Spleen (tissue), 11 donors: ENCODE measurements around the gene PPP1R9A. TPM values are rescaled to one million over a fixed set of nuclear protein-coding genes. Genes with fewer than 3 reads are reported as not detected.

Experiments used
- DNase-seq: peaks from one replicate; pipeline ENCODE4 v3.0.0-alpha.2; 2020
- H3K27ac ChIP-seq, 8 donors: fragments of 200-600 bp; sonication (generic) in 7 of 8; 1 replicate in 4 of 8; 2 replicates in 4 of 8; pipeline versions ENCODE4 v1.5.0 to v1.8.0; 2016 to 2021; ENCODE audit warnings: inconsistent platforms in 4 of 8, mild to moderate bottlenecking in 4 of 8, moderate library complexity in 1 of 8
- H3K27me3 ChIP-seq, 7 donors: fragments of 200-600 bp; sonication (generic) in 6 of 7; replicated peaks in 1 of 7; 1 replicate in 4 of 7; 2 replicates in 3 of 7; pipeline versions ENCODE4 v1.5.0 to v1.8.0; 2016 to 2021; ENCODE audit warnings: inconsistent platforms in 3 of 7, mild to moderate bottlenecking in 1 of 7
- H3K36me3 ChIP-seq, 6 donors: fragments of 200-600 bp; sonication (generic) in 5 of 6; 1 replicate in 4 of 6; 2 replicates in 2 of 6; pipeline versions ENCODE4 v1.5.0 to v1.8.0; 2016 to 2021; ENCODE audit warnings: inconsistent platforms in 2 of 6
- H3K4me1 ChIP-seq, 6 donors: fragments of 200-600 bp; sonication (generic) in 5 of 6; 1 replicate in 3 of 6; 2 replicates in 3 of 6; pipeline versions ENCODE4 v1.5.0 to v1.8.0; 2016 to 2021; ENCODE audit warnings: inconsistent platforms in 3 of 6
- H3K4me3 ChIP-seq, 8 donors: fragments of 200-600 bp; sonication (generic) in 7 of 8; 1 replicate in 4 of 8; 2 replicates in 4 of 8; pipeline versions ENCODE4 v1.5.0 to v1.8.0; 2016 to 2021; ENCODE audit warnings: inconsistent platforms in 4 of 8, mild to moderate bottlenecking in 4 of 8, moderate library complexity in 2 of 8
- H3K9me3 ChIP-seq, 8 donors: fragments of 200-600 bp; sonication (generic) in 7 of 8; 1 replicate in 4 of 8; 2 replicates in 4 of 8; pipeline versions ENCODE4 v1.5.0 to v1.8.0; 2016 to 2021; ENCODE audit warnings: inconsistent platforms in 4 of 8
- POLR2A ChIP-seq, 3 donors: fragments of 450-650 bp; IDR thresholded peaks; one replicate each; pipeline ENCODE4 v1.5.1; 2017; ENCODE audit warnings: antibody characterized with exemption in 3 of 3, mild to moderate bottlenecking in 1 of 3
- POLR2AphosphoS5 ChIP-seq, 3 donors: sonication (generic); formaldehyde crosslinking; IDR thresholded peaks; one replicate each; pipeline ENCODE4 v1.5.1; 2017; ENCODE audit warnings: antibody characterized with exemption in 3 of 3
- WGBS, 5 donors: extraction: QIAGEN DNeasy Blood & Tissue Kit in 3 of 5; methylation state at CpG; one replicate each; pipeline versions ENCODE4 v1.1.5 to v1.1.7; 2013 to 2018; 5-methylcytosine and 5-hydroxymethylcytosine counted together
- intact Hi-C: fragments of 100-400 bp; cut with DNase I; formaldehyde crosslinking; loops from one replicate; pipeline ENCODE4 v1.15.0; 2023; ENCODE audit warnings: low total_unique reads
- polyA plus RNA-seq, 3 donors: library from polyadenylated mRNA; stranded (reverse); fragments of 200-250 nt; gene quantifications; one replicate each; pipeline ENCODE4 v1.2.1, GENCODE V29; 2013
- total RNA-seq, 7 donors: library from RNA; depleted of rRNA in 3 of 7; stranded (reverse); fragments of >200 nt in 3 of 7; fragmentation: NEBNext Ultra II Directional in 4 of 7; extraction: Animal tissue kit (Norgen Biotek cat#: 25700) in 4 of 7; gene quantifications; one replicate each; pipeline versions ENCODE4 v1.1.0 to v1.2.1, GENCODE V29; 2016 to 2021
- TF ChIP-seq, protein P1 (sequence below), 11 experiments: fragments of 200-600 bp in 7 of 11; fragments of 450-650 bp in 4 of 11; sonication (generic) in 4 of 11; IDR thresholded peaks in 8 of 11; conservative IDR thresholded peaks in 3 of 11; 1 replicate in 7 of 11; 2 replicates in 4 of 11; pipeline versions ENCODE4 v1.4.0 to v1.8.0; 2016 to 2021; ENCODE audit warnings: antibody characterized with exemption in 11 of 11, inconsistent platforms in 4 of 11, mild to moderate bottlenecking in 1 of 11
- donor health status: healthy with polysubstance abuse.
- donor health status: DM: no; HTN: no; CAD: no; lungs with moderate emphysema.
- donor health status: DM: no; HTN: no; CAD: no.
- donor health status: Bipolar disorder and iron deficiency.
- donor health status: healthy.
- donor health status: DM: no; HTN: no; CAD: no.
- donor health status: DM: yes; HTN: yes; CAD: no.

Gene PPP1R9A
- total and polyA plus RNA-seq, 10 donors: 0.52 to 24.1 (median 10.9) TPM

DNA sequence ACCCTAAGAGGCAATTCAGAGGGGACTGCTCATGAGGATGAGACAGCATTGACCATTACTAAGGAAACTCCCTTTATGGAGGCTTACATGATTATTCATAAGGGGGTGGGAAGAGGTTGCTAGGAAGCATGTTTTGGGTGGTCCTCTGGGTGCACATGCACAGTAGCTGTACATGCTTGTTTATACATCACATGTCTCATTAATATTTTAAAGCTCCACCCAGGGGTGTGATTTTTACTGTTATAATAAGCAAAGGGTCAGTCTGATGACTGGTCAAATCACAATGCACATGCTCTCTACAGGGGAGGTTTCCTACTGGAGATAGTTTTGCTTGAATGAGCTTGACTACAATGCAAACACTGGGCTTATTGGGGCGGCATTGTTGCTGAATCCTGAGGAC is 23.8 kb upstream of the PPP1R9A start:
- Histone ChIP-seq H3K27me3 (no peaks in the 10 kb centered on the region), H3K4me1 (no peaks in the 10 kb centered on the region), H3K4me3 (no peak overlapping the region), H3K9me3 (peaks cover 0 to 4% (median under 1%) of the 10 kb centered on the region in 8 donors), H3K27ac (no peak overlapping the region), H3K36me3 (no peaks in the 10 kb centered on the region)
- no peak for TF ChIP-seq POLR2AphosphoS5 (IDR thresholded peaks at IDR 0.05)
- no peak for TF ChIP-seq POLR2A (IDR thresholded peaks at IDR 0.05)
- TF ChIP-seq, protein P1, sequence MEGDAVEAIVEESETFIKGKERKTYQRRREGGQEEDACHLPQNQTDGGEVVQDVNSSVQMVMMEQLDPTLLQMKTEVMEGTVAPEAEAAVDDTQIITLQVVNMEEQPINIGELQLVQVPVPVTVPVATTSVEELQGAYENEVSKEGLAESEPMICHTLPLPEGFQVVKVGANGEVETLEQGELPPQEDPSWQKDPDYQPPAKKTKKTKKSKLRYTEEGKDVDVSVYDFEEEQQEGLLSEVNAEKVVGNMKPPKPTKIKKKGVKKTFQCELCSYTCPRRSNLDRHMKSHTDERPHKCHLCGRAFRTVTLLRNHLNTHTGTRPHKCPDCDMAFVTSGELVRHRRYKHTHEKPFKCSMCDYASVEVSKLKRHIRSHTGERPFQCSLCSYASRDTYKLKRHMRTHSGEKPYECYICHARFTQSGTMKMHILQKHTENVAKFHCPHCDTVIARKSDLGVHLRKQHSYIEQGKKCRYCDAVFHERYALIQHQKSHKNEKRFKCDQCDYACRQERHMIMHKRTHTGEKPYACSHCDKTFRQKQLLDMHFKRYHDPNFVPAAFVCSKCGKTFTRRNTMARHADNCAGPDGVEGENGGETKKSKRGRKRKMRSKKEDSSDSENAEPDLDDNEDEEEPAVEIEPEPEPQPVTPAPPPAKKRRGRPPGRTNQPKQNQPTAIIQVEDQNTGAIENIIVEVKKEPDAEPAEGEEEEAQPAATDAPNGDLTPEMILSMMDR (IDR thresholded peaks at IDR 0.05 in 8 of 11, conservative IDR thresholded peaks at IDR 0.05 in 3 of 11): no peak
- 85 to 94% (median 88%) methylated on average over 1 of the region's 1 CpG for WGBS, 5 donors
- intact Hi-C loops: no loop called here
- no peak for DNase-seq

DNA sequence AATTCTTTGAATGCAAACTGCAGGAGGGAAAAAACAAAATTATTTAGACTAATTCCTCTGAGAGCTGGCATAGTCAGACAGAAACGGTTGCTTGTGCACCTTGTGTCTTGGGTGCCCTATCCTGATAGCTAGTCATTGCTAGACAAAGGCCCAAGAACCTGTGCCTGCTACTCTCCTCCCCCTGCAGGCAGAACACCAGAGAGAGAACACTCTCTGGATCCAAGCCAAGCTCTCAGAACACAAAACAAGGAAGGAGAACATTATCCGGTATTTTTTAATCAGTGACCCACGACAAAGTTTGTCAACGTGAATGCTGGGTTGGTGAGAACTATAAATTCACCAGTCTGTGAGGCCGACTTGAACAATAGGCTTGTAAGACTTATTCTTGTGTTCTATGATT is 18.8 kb upstream of the PPP1R9A start:
- Histone ChIP-seq H3K27ac (no peak overlapping the region), H3K4me3 (no peak overlapping the region), H3K27me3 (no peaks in the 10 kb centered on the region), H3K4me1 (no peaks in the 10 kb centered on the region), H3K36me3 (no peaks in the 10 kb centered on the region), H3K9me3 (no peaks in the 10 kb centered on the region)
- DNase-seq: no peak
- intact Hi-C loops: no loop called here
- TF ChIP-seq, protein P1 (IDR thresholded peaks at IDR 0.05 in 8 of 11, conservative IDR thresholded peaks at IDR 0.05 in 3 of 11): peak in 2 of 11 experiments; percentile 16 to 31
- no peak for TF ChIP-seq POLR2AphosphoS5 (IDR thresholded peaks at IDR 0.05)
- TF ChIP-seq POLR2A (IDR thresholded peaks at IDR 0.05): no peak
- WGBS, 5 donors: 16 to 28% (median 24%) methylated on average over 5 of the region's 5 CpGs

DNA sequence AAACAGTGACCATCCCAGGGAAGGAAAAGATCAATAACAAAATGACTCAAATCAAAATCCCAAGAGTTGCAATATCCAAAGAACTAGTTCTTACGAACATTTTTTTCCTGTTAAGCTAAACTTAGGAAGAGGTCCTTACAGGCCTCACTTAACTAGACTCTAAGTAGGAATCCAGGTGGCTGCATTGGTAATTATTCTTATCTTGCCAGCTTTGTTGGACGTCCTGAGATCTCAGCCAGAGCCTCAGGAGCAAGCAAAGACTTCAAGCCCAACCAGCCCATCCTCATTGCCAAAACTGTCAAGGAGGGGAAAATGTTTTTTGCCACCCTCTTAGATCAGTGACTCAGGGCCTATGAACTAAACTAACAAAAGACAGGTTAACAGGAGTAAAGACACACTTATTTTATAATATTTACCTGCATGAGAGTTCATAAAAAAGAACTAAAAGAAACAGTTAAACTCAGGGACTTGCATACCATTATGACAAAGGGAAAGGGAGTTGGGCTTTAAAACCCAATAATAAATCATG is 18.3 kb upstream of the PPP1R9A start:
- H3K27ac ChIP-seq: no peak overlapping the region
- H3K4me3 ChIP-seq: no peak overlapping the region
- DNase-seq: no peak
- TF ChIP-seq POLR2A (IDR thresholded peaks at IDR 0.05) (no peak), POLR2AphosphoS5 (IDR thresholded peaks at IDR 0.05) (no peak)
- TF ChIP-seq, protein P1 (IDR thresholded peaks at IDR 0.05 in 8 of 11, conservative IDR thresholded peaks at IDR 0.05 in 3 of 11): no peak
- H3K36me3 ChIP-seq: no peaks in the 10 kb centered on the region
- intact Hi-C loops: no loop called here
- 55 to 74% (median 65%) methylated on average over 2 of the region's 2 CpGs for WGBS, 5 donors
- H3K9me3 ChIP-seq: no peaks in the 10 kb centered on the region
- H3K4me1 ChIP-seq: no peaks in the 10 kb centered on the region
- H3K27me3 ChIP-seq: no peaks in the 10 kb centered on the region

DNA sequence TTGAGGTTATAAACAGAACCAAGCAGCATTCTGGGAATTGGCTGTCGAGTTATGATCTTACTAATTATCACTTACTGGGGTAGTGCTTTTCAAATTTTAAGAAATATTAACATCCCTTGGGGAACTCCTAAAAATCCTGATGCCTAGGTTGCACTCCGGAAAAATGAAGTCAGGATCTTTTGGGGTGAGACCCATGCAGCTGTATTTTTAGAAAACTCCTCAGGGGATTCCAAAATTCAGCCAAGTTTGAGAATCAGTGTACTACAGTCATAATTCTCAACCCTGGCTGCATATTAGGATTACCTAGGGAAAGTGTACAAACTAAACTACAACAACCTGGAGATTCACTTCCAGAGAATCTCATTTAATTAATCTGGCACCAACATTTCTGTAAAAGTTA is 17.2 kb upstream of the PPP1R9A start:
- Histone ChIP-seq H3K27ac (no peak overlapping the region), H3K36me3 (no peaks in the 10 kb centered on the region), H3K4me1 (no peaks in the 10 kb centered on the region), H3K4me3 (no peak overlapping the region), H3K27me3 (no peaks in the 10 kb centered on the region), H3K9me3 (no peaks in the 10 kb centered on the region)
- WGBS, 5 donors: 71 to 88% (median 83%) methylated on average over 2 of the region's 2 CpGs
- TF ChIP-seq, protein P1 (IDR thresholded peaks at IDR 0.05 in 8 of 11, conservative IDR thresholded peaks at IDR 0.05 in 3 of 11): no peak
- TF ChIP-seq POLR2A (IDR thresholded peaks at IDR 0.05) (no peak), POLR2AphosphoS5 (IDR thresholded peaks at IDR 0.05) (no peak)
- intact Hi-C loops: no loop called here
- no peak for DNase-seq
